Keratinocyte (primary cell): Measurements from ENCODE around the gene RNF130. TPM values are rescaled to one million over a fixed set of nuclear protein-coding genes. Genes with fewer than 3 reads are reported as not detected.

Experiments used
- DNase-seq: peaks from one replicate; pipeline ENCODE4 v3.0.0-alpha.2; 2011; ENCODE audit warnings: low read depth, missing footprints, low spot score
- FAIRE-seq: peaks from 2 replicates; lab custom pipeline; 2011; peaks lifted over from hg19 to GRCh38; lab: Jason Lieb, UNC
- H2AFZ ChIP-seq: 2 replicates; pipeline ENCODE4 v1.6.0; 2012; ENCODE audit warnings: low read length, control low read depth, inconsistent platforms; ENCODE audit not compliant: control insufficient read depth
- H3K27ac ChIP-seq: 2 replicates; pipeline ENCODE4 v1.5.1; 2011; ENCODE audit warnings: low read length; ENCODE audit not compliant: control insufficient read depth, insufficient read depth
- H3K27me3 ChIP-seq: 3 replicates; pipeline ENCODE4 v1.6.0; 2011; ENCODE audit warnings: low read length; ENCODE audit not compliant: control insufficient read depth, insufficient read depth; ENCODE audit errors: extremely low read depth
- H3K36me3 ChIP-seq, 2 experiments: 2 replicates in 1 of 2; 3 replicates in 1 of 2; pipeline ENCODE4 v1.5.1; 2011; ENCODE audit warnings: low read length in 2 of 2, mild to moderate bottlenecking in 1 of 2; ENCODE audit not compliant: control insufficient read depth in 2 of 2, insufficient read depth in 2 of 2; ENCODE audit errors: extremely low read depth in 1 of 2
- H3K4me1 ChIP-seq: 3 replicates; pipeline ENCODE4 v1.5.1; 2011; ENCODE audit warnings: low read length; ENCODE audit not compliant: control insufficient read depth, insufficient read depth; ENCODE audit errors: extremely low read depth
- H3K4me2 ChIP-seq: 3 replicates; pipeline ENCODE4 v1.6.0; 2011; ENCODE audit warnings: low read depth, low read length; ENCODE audit not compliant: control insufficient read depth, insufficient read depth; ENCODE audit errors: extremely low read depth
- H3K4me3 ChIP-seq, 3 experiments: fragments of 200-600 bp in 1 of 3; sonication (generic) in 1 of 3; 2 replicates in 2 of 3; 3 replicates in 1 of 3; pipeline ENCODE4 v1.5.1; 2011 to 2016; ENCODE audit warnings: low read length in 3 of 3, mild to moderate bottlenecking in 3 of 3, control low read depth in 2 of 3, inconsistent platforms in 1 of 3, low read depth in 1 of 3, mixed read lengths in 1 of 3, mixed run types in 1 of 3, moderate library complexity in 1 of 3; ENCODE audit not compliant: control insufficient read depth in 2 of 3, insufficient read depth in 2 of 3; ENCODE audit errors: extremely low read depth in 1 of 3
- H3K79me2 ChIP-seq: 2 replicates; pipeline ENCODE4 v1.6.0; 2012; ENCODE audit warnings: low read length; ENCODE audit not compliant: control insufficient read depth, insufficient read depth
- H3K9ac ChIP-seq: 3 replicates; pipeline ENCODE4 v1.6.0; 2011; ENCODE audit warnings: low read length; ENCODE audit not compliant: control insufficient read depth, insufficient read depth; ENCODE audit errors: extremely low read depth
- H3K9me1 ChIP-seq: 3 replicates; pipeline ENCODE4 v1.6.0; 2011; ENCODE audit warnings: low read length; ENCODE audit not compliant: control insufficient read depth, insufficient read depth; ENCODE audit errors: extremely low read depth
- H3K9me3 ChIP-seq: 2 replicates; pipeline ENCODE4 v1.5.1; 2012; ENCODE audit warnings: low read depth, low read length; ENCODE audit not compliant: control insufficient read depth
- H4K20me1 ChIP-seq: 3 replicates; pipeline ENCODE4 v1.6.0; 2011; ENCODE audit warnings: low read length; ENCODE audit not compliant: control insufficient read depth, insufficient read depth; ENCODE audit errors: extremely low read depth
- CTCF ChIP-seq, 3 experiments: IDR thresholded peaks in 1 of 3; conservative IDR thresholded peaks in 1 of 3; optimal IDR thresholded peaks in 1 of 3; 2 replicates in 2 of 3; 3 replicates in 1 of 3; pipeline versions ENCODE3 to v1.5.1; 2011; ENCODE audit warnings: low read length in 3 of 3, mild to moderate bottlenecking in 3 of 3, moderate library complexity in 2 of 3, control low read depth in 1 of 3, inconsistent platforms in 1 of 3; ENCODE audit not compliant: insufficient read depth in 2 of 3; ENCODE audit errors: extremely low read depth in 1 of 3
- EZH2 ChIP-seq: IDR thresholded peaks from one replicate; pipeline ENCODE4 v1.6.1; 2012; ENCODE audit warnings: inconsistent platforms, mild to moderate bottlenecking, low read length, moderate library complexity
- dilution Hi-C: fragments of 300-500 bp; cut with MboI; formaldehyde crosslinking; loops from one replicate; pipeline ENCODE4 v1.7.0; 2020; ENCODE audit warnings: low sequenced_read_pairs; ENCODE audit not compliant: extremely low pct_ligation_motif_present
- polyA plus RNA-seq, 5 experiments: library from polyadenylated mRNA; depleted of rRNA in 3 of 5; stranded (reverse) in 3 of 5; stranded (forward) in 1 of 5; unstranded in 1 of 5; fragments of >200 nt; gene quantifications; 1 replicate in 1 of 5; 2 replicates in 3 of 5; 3 replicates in 1 of 5; pipeline versions ENCODE4 v1.2.1 to v1.2.3, GENCODE V29; 2011 to 2012; ENCODE audit warnings: missing spikeins in 2 of 5, low read depth in 1 of 5, low replicate concordance in 1 of 5

Gene RNF130
- polyA plus RNA-seq, 1 donor (not counting 4 experiments of a cell fraction or from before 2014, with no cell fraction given) = 20.0 TPM

DNA sequence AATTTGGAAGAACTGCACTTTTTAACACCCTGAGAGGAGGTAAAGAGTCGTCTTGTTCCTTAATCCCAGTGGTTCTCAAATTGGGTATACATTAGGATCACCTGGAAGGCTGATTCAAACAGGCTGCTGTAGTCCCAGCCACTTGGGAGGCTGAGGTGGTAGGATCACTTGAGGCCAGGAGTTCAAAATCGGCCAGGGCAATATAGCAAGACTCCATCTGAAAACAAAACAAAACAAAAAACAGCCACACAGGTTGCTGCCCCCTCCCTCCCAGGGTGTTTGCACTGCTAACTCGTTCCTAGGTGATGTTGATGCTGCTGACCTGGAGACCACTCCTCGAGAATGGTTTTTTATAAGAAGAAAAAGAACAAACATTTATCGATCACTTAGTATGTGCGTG lies 162.3 kb downstream of the RNF130 start:
- Histone ChIP-seq H3K9me1 (no peaks in the 10 kb centered on the region), H3K9ac (no peak overlapping the region), H3K27ac (no peak overlapping the region), H2AFZ (no peak overlapping the region), H3K4me3 (no peak overlapping the region), H3K27me3 (no peaks in the 10 kb centered on the region), H3K4me2 (no peak overlapping the region), H3K36me3 (peaks cover 5 to 7% of the 10 kb centered on the region in 2 experiments), H3K79me2 (peaks cover 28% of the 10 kb centered on the region), H4K20me1 (no peaks in the 10 kb centered on the region), H3K4me1 (peaks cover 31% of the 10 kb centered on the region), H3K9me3 (no peaks in the 10 kb centered on the region)
- no peak for TF ChIP-seq CTCF (optimal IDR thresholded peaks at IDR 0.05 in 1 of 3, IDR thresholded peaks at IDR 0.05 in 1 of 3, conservative IDR thresholded peaks at IDR 0.05 in 1 of 3; ENCODE audit: extremely low read depth in 1 of 3, insufficient read depth in 2 of 3, low read length in 3 of 3)
- TF ChIP-seq EZH2 = no peak
- dilution Hi-C loops = no loop called here
- FAIRE-seq (no peak), DNase-seq (no peak)

DNA sequence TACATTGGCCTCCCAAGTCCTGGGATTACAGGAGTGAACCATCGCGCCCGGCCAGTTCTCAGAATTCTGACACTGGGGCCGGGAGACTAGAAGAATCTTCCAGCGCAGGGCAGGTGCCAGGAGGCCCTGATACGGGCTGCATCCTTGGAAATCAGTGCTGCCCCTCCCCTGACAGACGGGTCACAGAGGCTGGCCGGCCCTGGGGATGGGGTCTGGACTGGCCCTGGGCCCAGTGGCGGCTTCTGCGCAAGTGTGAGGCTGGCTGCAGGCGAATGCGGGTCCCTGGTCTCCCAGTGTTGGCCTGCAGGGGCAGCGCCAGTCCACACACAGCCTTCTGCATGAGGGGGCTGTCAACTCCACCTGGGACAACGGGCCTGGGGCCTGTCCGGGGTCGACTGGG lies 163.0 kb downstream of the RNF130 start:
- Histone ChIP-seq H3K9ac (no peak overlapping the region), H3K27me3 (no peaks in the 10 kb centered on the region), H3K4me1 (peaks cover 24% of the 10 kb centered on the region), H3K4me3 (no peak overlapping the region), H3K9me3 (no peaks in the 10 kb centered on the region), H3K36me3 (peaks cover 10% of the 10 kb centered on the region in 2 experiments), H3K4me2 (no peak overlapping the region), H4K20me1 (no peaks in the 10 kb centered on the region), H3K9me1 (no peaks in the 10 kb centered on the region), H2AFZ (no peak overlapping the region), H3K27ac (no peak overlapping the region), H3K79me2 (peaks cover 33% of the 10 kb centered on the region)
- FAIRE-seq (no peak), DNase-seq (no peak)
- dilution Hi-C loops = no loop called here
- TF ChIP-seq EZH2 = no peak
- TF ChIP-seq CTCF (optimal IDR thresholded peaks at IDR 0.05 in 1 of 3, IDR thresholded peaks at IDR 0.05 in 1 of 3, conservative IDR thresholded peaks at IDR 0.05 in 1 of 3; ENCODE audit: extremely low read depth in 1 of 3, insufficient read depth in 2 of 3, low read length in 3 of 3) = peak in 1 of 3 experiments; percentile 16
